Colonic mucosa (tissue), 4 donors: Measurements from ENCODE around the gene TBC1D5. TPM values are rescaled to one million over a fixed set of nuclear protein-coding genes. Genes with fewer than 3 reads are reported as not detected.

Source experiments
- DNase-seq: peaks from one replicate; pipeline ENCODE4 v3.0.0-alpha.2; 2020
- H3K27ac ChIP-seq: fragments of 200-600 bp; one replicate; pipeline ENCODE4 v1.8.0; 2021
- H3K27me3 ChIP-seq: fragments of 200-600 bp; one replicate; pipeline ENCODE4 v1.8.0; 2021
- H3K36me3 ChIP-seq: fragments of 200-600 bp; one replicate; pipeline ENCODE4 v1.8.0; 2021
- H3K4me1 ChIP-seq: fragments of 200-600 bp; one replicate; pipeline ENCODE4 v1.8.0; 2021; ENCODE audit warnings: mild to moderate bottlenecking
- H3K4me3 ChIP-seq: fragments of 200-600 bp; one replicate; pipeline ENCODE4 v1.8.0; 2021
- H3K9ac ChIP-seq, 2 donors: one replicate each; pipeline ENCODE4 v1.7.0; 2013; ENCODE audit warnings: control low read depth in 2 of 2, low read depth in 2 of 2, low read length in 2 of 2
- H3K9me3 ChIP-seq: fragments of 200-600 bp; one replicate; pipeline ENCODE4 v1.8.0; 2021
- intact Hi-C: fragments of 100-400 bp; cut with DNase I; formaldehyde crosslinking; loops from one replicate; pipeline ENCODE4 v1.14.1; 2022
- total RNA-seq, 2 donors: library from RNA; stranded (reverse); fragmentation: NEBNext Ultra II Directional in 1 of 2; extraction: Animal tissue kit (Norgen Biotek cat#: 25700) in 1 of 2; gene quantifications; one replicate each; pipeline ENCODE4 v1.2.1, GENCODE V29; 2021
- TF ChIP-seq, protein P1 (sequence below): fragments of 200-600 bp; IDR thresholded peaks from one replicate; pipeline ENCODE4 v1.8.0; 2022; ENCODE audit warnings: antibody characterized with exemption, mild to moderate bottlenecking
- donor health status: healthy.
- donor health status: DM: no; HTN: no; CAD: no.
- donor health status: DM: no; HTN: no; CAD: no.

Gene TBC1D5
- total RNA-seq, 2 donors from 2014 or later: 29.9 to 31.2 TPM

DNA sequence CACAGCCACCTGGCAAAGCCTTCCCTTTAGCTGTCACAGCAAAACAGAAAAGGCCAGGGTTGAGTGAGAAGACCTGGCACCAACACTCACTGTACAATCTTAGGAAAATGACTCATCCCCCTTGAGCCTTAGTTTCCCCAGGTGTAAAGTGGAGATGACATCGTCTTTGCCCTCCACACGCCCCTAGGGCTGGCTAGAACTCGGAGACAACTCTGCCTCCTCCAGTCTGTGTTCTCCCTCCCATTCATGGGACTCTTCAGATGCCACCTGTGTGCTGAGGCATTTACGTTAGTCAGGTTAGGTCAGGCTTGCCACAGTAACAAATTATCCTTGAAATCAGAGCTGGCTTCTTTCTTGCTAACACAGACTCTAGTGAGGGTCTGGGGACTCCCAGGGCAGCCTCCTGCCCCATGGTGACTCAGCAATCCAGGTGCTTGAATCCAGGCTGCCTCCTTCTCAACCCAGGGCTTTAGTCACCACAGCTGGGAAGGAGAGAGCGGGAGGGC, 605.1 kb downstream of the TBC1D5 start:
- Histone ChIP-seq H3K4me3 (no peak overlapping the region), H3K27ac (no peak overlapping the region), H3K9ac (no peak overlapping the region), H3K9me3 (no peaks in the 10 kb centered on the region), H3K4me1 (no peaks in the 10 kb centered on the region), H3K27me3 (no peaks in the 10 kb centered on the region), H3K36me3 (no peaks in the 10 kb centered on the region)
- intact Hi-C loops: no loop called here
- TF ChIP-seq, protein P1, sequence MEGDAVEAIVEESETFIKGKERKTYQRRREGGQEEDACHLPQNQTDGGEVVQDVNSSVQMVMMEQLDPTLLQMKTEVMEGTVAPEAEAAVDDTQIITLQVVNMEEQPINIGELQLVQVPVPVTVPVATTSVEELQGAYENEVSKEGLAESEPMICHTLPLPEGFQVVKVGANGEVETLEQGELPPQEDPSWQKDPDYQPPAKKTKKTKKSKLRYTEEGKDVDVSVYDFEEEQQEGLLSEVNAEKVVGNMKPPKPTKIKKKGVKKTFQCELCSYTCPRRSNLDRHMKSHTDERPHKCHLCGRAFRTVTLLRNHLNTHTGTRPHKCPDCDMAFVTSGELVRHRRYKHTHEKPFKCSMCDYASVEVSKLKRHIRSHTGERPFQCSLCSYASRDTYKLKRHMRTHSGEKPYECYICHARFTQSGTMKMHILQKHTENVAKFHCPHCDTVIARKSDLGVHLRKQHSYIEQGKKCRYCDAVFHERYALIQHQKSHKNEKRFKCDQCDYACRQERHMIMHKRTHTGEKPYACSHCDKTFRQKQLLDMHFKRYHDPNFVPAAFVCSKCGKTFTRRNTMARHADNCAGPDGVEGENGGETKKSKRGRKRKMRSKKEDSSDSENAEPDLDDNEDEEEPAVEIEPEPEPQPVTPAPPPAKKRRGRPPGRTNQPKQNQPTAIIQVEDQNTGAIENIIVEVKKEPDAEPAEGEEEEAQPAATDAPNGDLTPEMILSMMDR: no peak
- no peak for DNase-seq

- no peaks in the 10 kb centered on the region for H3K27me3 ChIP-seq
- intact Hi-C loops: no loop called here
- no peak overlapping the region for H3K4me3 ChIP-seq
- no peak overlapping the region for H3K9ac ChIP-seq
- no peak overlapping the region for H3K27ac ChIP-seq
- H3K9me3 ChIP-seq: no peaks in the 10 kb centered on the region
- TF ChIP-seq, protein P1: no peak
- no peaks in the 10 kb centered on the region for H3K4me1 ChIP-seq
- no peaks in the 10 kb centered on the region for H3K36me3 ChIP-seq
- DNase-seq: no peak
These were observed 606.2 kb downstream of the TBC1D5 start for GRCh38 chr3:17136136-17136721.

DNA sequence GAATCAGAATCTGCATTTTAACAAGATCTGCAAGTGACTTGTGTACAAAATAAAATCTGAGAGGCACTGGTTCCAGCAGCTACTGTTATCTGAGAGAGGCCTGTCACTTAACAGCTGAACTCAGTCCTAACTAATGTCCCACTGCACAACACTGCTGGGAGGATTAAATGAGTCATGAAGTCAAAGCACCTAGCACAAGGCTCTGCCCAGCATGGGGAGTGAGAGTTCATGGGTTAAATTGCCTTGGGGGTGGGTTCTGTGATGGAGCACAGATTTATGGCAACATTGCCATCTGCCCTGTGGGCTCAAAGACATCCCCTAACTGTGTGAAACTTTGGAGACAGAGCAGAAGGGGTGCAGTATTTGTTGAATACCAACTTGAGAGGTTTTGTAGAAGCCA, 606.7 kb downstream of the TBC1D5 start:
- Histone ChIP-seq H3K27ac (no peak overlapping the region), H3K27me3 (no peaks in the 10 kb centered on the region), H3K36me3 (no peaks in the 10 kb centered on the region), H3K9me3 (no peaks in the 10 kb centered on the region), H3K4me3 (no peak overlapping the region), H3K4me1 (no peaks in the 10 kb centered on the region), H3K9ac (no peak overlapping the region)
- TF ChIP-seq, protein P1: no peak
- intact Hi-C loops: no loop called here
- no peak for DNase-seq

- TF ChIP-seq, protein P1: no peak
- Histone ChIP-seq H3K4me1 (no peaks in the 10 kb centered on the region), H3K36me3 (no peaks in the 10 kb centered on the region), H3K27me3 (no peaks in the 10 kb centered on the region), H3K9me3 (no peaks in the 10 kb centered on the region), H3K4me3 (no peak overlapping the region), H3K9ac (no peak overlapping the region), H3K27ac (no peak overlapping the region)
- intact Hi-C loops: no loop called here
- no peak for DNase-seq
These were observed 608.5 kb downstream of the TBC1D5 start for GRCh38 chr3:17133632-17134545.

- intact Hi-C loops: no loop called here
- no peak for DNase-seq
- TF ChIP-seq, protein P1: no peak
These were observed 609.9 kb downstream of the TBC1D5 start for GRCh38 chr3:17132286-17133115.

More at GRCh38 chr3:17132286-17133115, 609.9 kb downstream of the TBC1D5 start:
- H3K27me3 ChIP-seq: no peaks in the 10 kb centered on the region
- no peaks in the 10 kb centered on the region for H3K4me1 ChIP-seq
- no peak overlapping the region for H3K9ac ChIP-seq
- no peaks in the 10 kb centered on the region for H3K36me3 ChIP-seq
- H3K9me3 ChIP-seq: no peaks in the 10 kb centered on the region
- no peak overlapping the region for H3K27ac ChIP-seq
- H3K4me3 ChIP-seq: no peak overlapping the region
